HEK293T (cell line): ENCODE measurements around the gene BNIPL.

Experiments
- BHLHE40 ChIP-seq: fragments of 450-650 bp; IDR thresholded peaks from 2 replicates; pipeline ENCODE4 v1.6.1; 2016; ENCODE audit warnings: mild to moderate bottlenecking, moderate library complexity, borderline replicate concordance
- L3MBTL2 ChIP-seq: fragments of 450-650 bp; conservative IDR thresholded peaks from 2 replicates; pipeline ENCODE4 v1.6.1; 2016; ENCODE audit warnings: mild to moderate bottlenecking
- PKNOX1 ChIP-seq: fragments of 450-650 bp; IDR thresholded peaks from 2 replicates; pipeline ENCODE4 v1.6.1; 2016
- SP1 ChIP-seq: fragments of 450-650 bp; IDR thresholded peaks from 2 replicates; pipeline ENCODE4 v1.6.1; 2017
- SUZ12 ChIP-seq: fragments of 450-650 bp; IDR thresholded peaks from 2 replicates; pipeline ENCODE4 v1.6.1; 2016; ENCODE audit warnings: mild to moderate bottlenecking

- TF ChIP-seq SP1 (no peak), SUZ12 (no peak), PKNOX1 (no peak), BHLHE40 (no peak), L3MBTL2 (no peak)
These were observed 39.1 kb upstream of the BNIPL start for GRCh38 chr1:150997126-150997872.
